ENCODE data around the gene TOP2B.

The TOP2B gene

GRCh38 chr3:25557694-25558093 lies 107.0 kb downstream of the TOP2B start:
- no peak for DNase-seq (ENCODE audit: low read depth, low spot score)

GRCh38 chr3:25556447-25556846 lies 108.3 kb downstream of the TOP2B start:
- no peak for DNase-seq (ENCODE audit: low read depth, low spot score)

GRCh38 chr3:25555695-25556437 lies 108.8 kb downstream of the TOP2B start:
- DNase-seq (ENCODE audit: low read depth, low spot score), result no peak

GRCh38 chr3:25554376-25554775 lies 110.3 kb downstream of the TOP2B start:
- DNase-seq (ENCODE audit: low read depth, low spot score), result no peak

GRCh38 chr3:25552251-25552650 lies 112.5 kb downstream of the TOP2B start:
- DNase-seq (ENCODE audit: low read depth, low spot score), result no peak

GRCh38 chr3:25548836-25549235 lies 115.9 kb downstream of the TOP2B start:
- no peak for DNase-seq (ENCODE audit: low read depth, low spot score)

GRCh38 chr3:25547943-25548674 lies 116.6 kb downstream of the TOP2B start:
- no peak for DNase-seq (ENCODE audit: low read depth, low spot score)

All from iPS DF 19.7 (cell line).